Fibroblast of villous mesenchyme (primary cell): ENCODE data around the gene MRPS24. TPM values are rescaled to one million over a fixed set of nuclear protein-coding genes. Genes with fewer than 3 reads are reported as not detected.
A peak's percentile ranks its signal among the peaks of the same experiment; 100 is the strongest.

Experiments used
- DNase-seq: peaks from one replicate; pipeline ENCODE4 v3.0.0-alpha.2; 2010; ENCODE audit warnings: low read depth
- H3K4me3 ChIP-seq: 2 replicates; pipeline ENCODE4 v1.5.1; 2011; ENCODE audit warnings: low read depth, mild to moderate bottlenecking, low read length
- CTCF ChIP-seq: IDR thresholded peaks from 2 replicates; pipeline ENCODE4 v1.5.1; 2012; ENCODE audit warnings: low read depth, mild to moderate bottlenecking, low read length; ENCODE audit not compliant: insufficient read depth
- total RNA-seq: library from RNA; depleted of rRNA; stranded (reverse); fragments of >200 nt; gene quantifications from 2 replicates; pipeline ENCODE4 v1.2.3, GENCODE V29; 2012

The MRPS24 gene
- total RNA-seq, 1 donor: 112 TPM

GRCh38 chr7:43870316-43870715 lies 999 bp upstream of the MRPS24 start:
- no peak overlapping the region for H3K4me3 ChIP-seq

GRCh38 chr7:43869867-43870240 lies 537 bp upstream of the MRPS24 start:
- peak overlapping the region; percentile 65 for H3K4me3 ChIP-seq
- no peak for TF ChIP-seq CTCF
- peak; percentile 96 for DNase-seq

More at GRCh38 chr7:43870316-43870715, 999 bp upstream of the MRPS24 start:
- peak; percentile 23 for DNase-seq
- no peak for TF ChIP-seq CTCF

- no peak for TF ChIP-seq CTCF
- peak; percentile 7 for DNase-seq
- peak overlapping the region; percentile 65 for H3K4me3 ChIP-seq
Measured at GRCh38 chr7:43868681-43869005, 674 bp downstream of the MRPS24 start.

- H3K4me3 ChIP-seq: peak overlapping the region; percentile 65
- DNase-seq: no peak
- TF ChIP-seq CTCF: no peak
Measured at GRCh38 chr7:43868181-43868580, 1.1 kb downstream of the MRPS24 start.

- H3K4me3 ChIP-seq: no peak overlapping the region
- DNase-seq: no peak
- TF ChIP-seq CTCF: no peak
Measured at GRCh38 chr7:43865277-43865676, 4.0 kb downstream of the MRPS24 start.

GRCh38 chr7:43864126-43864525 lies 5.2 kb downstream of the MRPS24 start:
- DNase-seq: no peak
- no peak for TF ChIP-seq CTCF
- no peak overlapping the region for H3K4me3 ChIP-seq

- no peak for DNase-seq
- H3K4me3 ChIP-seq: no peak overlapping the region
- TF ChIP-seq CTCF: no peak
Measured at GRCh38 chr7:43856996-43857395, 12.3 kb downstream of the MRPS24 start.
